KMS-11 (cell line): Measurements from ENCODE around the gene RRP36.

Source experiments
- H2AFZ ChIP-seq: fragments of 200-600 bp; sonication (generic); 2 replicates; pipeline ENCODE4 v1.6.1; 2016; ENCODE audit warnings: antibody characterized with exemption, mixed run types, low read depth
- H3K27ac ChIP-seq: fragments of 200-600 bp; sonication (generic); 2 replicates; pipeline ENCODE4 v1.6.1; 2016; ENCODE audit warnings: mild to moderate bottlenecking, mixed run types
- H3K27me3 ChIP-seq: fragments of 200-600 bp; sonication (generic); 2 replicates; pipeline ENCODE4 v1.6.1; 2017; ENCODE audit warnings: mild to moderate bottlenecking, low read depth, mixed run types, moderate library complexity; ENCODE audit not compliant: insufficient read depth
- H3K36me3 ChIP-seq: fragments of 200-600 bp; sonication (generic); 2 replicates; pipeline ENCODE4 v1.6.1; 2017; ENCODE audit warnings: mild to moderate bottlenecking, mixed run types; ENCODE audit not compliant: insufficient read depth
- H3K4me1 ChIP-seq: fragments of 200-600 bp; sonication (generic); 2 replicates; pipeline ENCODE4 v1.6.1; 2016; ENCODE audit warnings: mild to moderate bottlenecking, low read depth, mixed run types; ENCODE audit not compliant: poor library complexity, severe bottlenecking
- H3K4me2 ChIP-seq: fragments of 200-600 bp; sonication (generic); 2 replicates; pipeline ENCODE4 v1.7.0; 2016; ENCODE audit warnings: mild to moderate bottlenecking, mixed run types
- H3K4me3 ChIP-seq: fragments of 200-600 bp; sonication (generic); IDR thresholded peaks from 2 replicates; pipeline ENCODE4 v1.6.1; 2017; ENCODE audit warnings: low read depth, low read length, mixed read lengths; ENCODE audit not compliant: insufficient read depth
- H3K79me2 ChIP-seq: fragments of 200-600 bp; sonication (generic); 2 replicates; pipeline ENCODE4 v1.6.1; 2016; ENCODE audit warnings: low read depth, mixed run types; ENCODE audit not compliant: insufficient read depth
- H3K9ac ChIP-seq: fragments of 200-600 bp; sonication (generic); 2 replicates; pipeline ENCODE4 v1.6.1; 2016; ENCODE audit warnings: mild to moderate bottlenecking, mixed run types
- H4K20me1 ChIP-seq: fragments of 200-600 bp; sonication (generic); 2 replicates; pipeline ENCODE4 v1.6.1; 2016; ENCODE audit warnings: mild to moderate bottlenecking, mixed run types; ENCODE audit not compliant: insufficient read depth
- CTCF ChIP-seq: fragments of 200-600 bp; sonication (generic); conservative IDR thresholded peaks from 2 replicates; pipeline ENCODE4 v1.6.1; 2017; ENCODE audit warnings: low read depth, mild to moderate bottlenecking, antibody characterized with exemption, low read length, moderate library complexity, mixed read lengths

Gene RRP36

DNA sequence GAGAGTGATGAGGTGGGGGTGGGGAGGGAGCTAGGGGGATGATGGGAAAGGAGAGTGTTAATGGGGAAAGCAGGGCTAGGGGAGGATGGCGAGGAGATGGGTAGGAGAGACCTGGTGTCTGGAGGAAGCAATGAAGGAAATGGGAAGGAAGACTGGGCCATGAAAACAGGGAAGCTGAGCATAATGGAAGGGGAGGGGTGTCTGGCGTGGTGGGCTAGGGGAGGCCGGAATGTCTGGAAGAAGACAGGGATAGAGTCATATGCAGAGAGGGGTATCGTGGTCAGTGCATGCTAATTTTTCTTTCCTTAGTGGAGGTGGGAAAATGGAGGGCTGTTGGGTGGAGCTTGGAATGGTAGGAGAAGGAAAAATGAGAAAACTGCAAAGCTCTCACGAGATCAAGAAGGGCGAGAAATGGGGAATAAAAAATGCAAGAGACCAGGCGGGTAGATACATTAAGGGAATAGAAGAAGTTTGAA, 7.0 kb upstream of the RRP36 start:
- Histone ChIP-seq H3K4me2 (peak overlapping the region; percentile 68), H2AFZ (no peak overlapping the region), H4K20me1 (no peaks in the 10 kb centered on the region), H3K79me2 (peaks cover 25% of the 10 kb centered on the region; the same call in 1 of the 2 replicates), H3K9ac (peak overlapping the region; percentile 36; the same call in 1 of the 2 replicates), H3K36me3 (no peaks in the 10 kb centered on the region), H3K4me1 (peaks cover 29% of the 10 kb centered on the region), H3K27me3 (no peaks in the 10 kb centered on the region), H3K4me3 (no peak overlapping the region), H3K27ac (no peak overlapping the region; the same call in 1 of the 2 replicates)
- no peak for TF ChIP-seq CTCF

- Histone ChIP-seq H3K27me3 (no peaks in the 10 kb centered on the region), H3K4me3 (no peak overlapping the region), H3K27ac (no peak overlapping the region), H3K4me1 (peaks cover 45% of the 10 kb centered on the region), H4K20me1 (no peaks in the 10 kb centered on the region), H3K36me3 (no peaks in the 10 kb centered on the region), H3K79me2 (peaks cover 25% of the 10 kb centered on the region; the same call in 1 of the 2 replicates), H3K4me2 (peak overlapping the region; percentile 6; the same call in 1 of the 2 replicates), H3K9ac (no peak overlapping the region), H2AFZ (no peak overlapping the region)
- no peak for TF ChIP-seq CTCF
Observed at GRCh38 chr6:43016176-43016942, 5.1 kb upstream of the RRP36 start.

DNA sequence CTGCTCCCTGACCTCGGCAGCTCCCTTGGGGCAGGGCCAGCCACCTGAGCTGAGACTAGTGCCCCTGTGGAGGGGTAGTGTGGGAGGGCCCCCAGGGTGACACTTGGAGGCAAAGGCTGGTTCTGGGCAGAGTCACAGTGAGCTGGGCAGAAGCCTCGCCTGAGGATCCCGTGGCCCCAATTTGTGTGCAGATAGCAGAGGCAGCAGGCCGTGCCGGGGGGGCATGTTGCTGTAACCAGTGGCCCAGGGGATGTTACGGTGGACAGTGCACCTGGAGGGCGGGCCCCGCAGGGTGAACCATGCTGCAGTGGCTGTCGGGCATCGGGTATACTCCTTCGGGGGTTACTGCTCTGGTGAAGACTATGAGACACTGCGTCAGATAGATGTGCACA, 4.5 kb upstream of the RRP36 start:
- Histone ChIP-seq H3K36me3 (no peaks in the 10 kb centered on the region), H3K9ac (no peak overlapping the region), H3K27ac (no peak overlapping the region), H4K20me1 (no peaks in the 10 kb centered on the region), H3K27me3 (no peaks in the 10 kb centered on the region), H3K4me3 (no peak overlapping the region), H3K79me2 (peaks cover 27% of the 10 kb centered on the region; the same call in 1 of the 2 replicates), H3K4me1 (peaks cover 45% of the 10 kb centered on the region), H3K4me2 (0 out of 2 replicates have a peak overlapping the region, but pooled peaks have one; percentile 6), H2AFZ (no peak overlapping the region)
- TF ChIP-seq CTCF: no peak

DNA sequence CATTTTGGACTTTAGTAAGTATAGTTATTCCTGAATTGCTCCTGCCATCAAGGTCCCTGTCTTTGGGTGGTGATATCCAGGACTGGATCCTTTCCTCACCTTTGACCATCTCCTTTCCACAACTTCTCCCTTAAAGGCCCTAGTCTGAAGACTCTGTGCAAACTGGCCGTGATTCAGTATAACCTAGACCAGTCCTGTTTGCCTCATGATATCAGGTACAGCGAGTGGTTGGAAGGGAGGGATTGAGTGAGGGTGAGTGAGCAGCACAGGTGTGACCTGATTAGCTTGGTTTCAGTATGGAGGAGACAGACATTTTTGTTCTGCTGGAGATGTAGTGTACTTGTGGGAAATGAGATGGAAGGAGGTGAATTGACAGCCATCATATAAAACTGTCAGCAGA, 2.3 kb upstream of the RRP36 start:
- Histone ChIP-seq H3K4me3 (no peak overlapping the region), H3K27me3 (no peaks in the 10 kb centered on the region), H3K36me3 (no peaks in the 10 kb centered on the region), H2AFZ (no peak overlapping the region), H4K20me1 (no peaks in the 10 kb centered on the region), H3K4me1 (peaks cover 53% of the 10 kb centered on the region), H3K4me2 (no peak overlapping the region; the same call in 1 of the 2 replicates), H3K9ac (no peak overlapping the region), H3K79me2 (peaks cover 43% of the 10 kb centered on the region), H3K27ac (no peak overlapping the region)
- TF ChIP-seq CTCF: no peak
